CD4-positive, CD25-positive, alpha-beta regulatory T cell (primary cell): ENCODE results near the gene DNAH8. TPM values are rescaled to one million over a fixed set of nuclear protein-coding genes. Genes with fewer than 3 reads are reported as not detected.
"Not testable (repeated sequence)": the region's sequence is repeated elsewhere in the genome, so short reads cannot be mapped to it uniquely, and the experiment has no call there.

ENCODE experiments used
- ATAC-seq, 2 donors: fragments of 150-1000 bp; cut with Tn5 transposase; one replicate each; pipeline ENCODE4 v1.10.0; 2021; ENCODE audit warnings: low read depth in 2 of 2, moderate number of reproducible peaks in 2 of 2, moderate library complexity in 1 of 2
- DNase-seq, 3 donors: peaks; one replicate each; pipeline versions ENCODE4 v3.0.0 to v3.0.0-alpha.2; 2012 to 2022; ENCODE audit warnings: mixed read lengths in 1 of 3
- H3K27ac ChIP-seq: one replicate; pipeline ENCODE4 v1.7.0; 2013; ENCODE audit warnings: mild to moderate bottlenecking, low read length; ENCODE audit not compliant: insufficient read depth, poor library complexity, severe bottlenecking
- H3K27me3 ChIP-seq: one replicate; pipeline ENCODE4 v1.7.0; 2013; ENCODE audit warnings: low read length; ENCODE audit not compliant: control insufficient read depth, insufficient read depth
- H3K36me3 ChIP-seq: one replicate; pipeline ENCODE4 v1.7.0; 2013; ENCODE audit warnings: mild to moderate bottlenecking, low read length, moderate library complexity; ENCODE audit not compliant: control insufficient read depth, insufficient read depth
- H3K4me1 ChIP-seq: 2 replicates; pipeline ENCODE4 v1.7.0; 2013; ENCODE audit warnings: mild to moderate bottlenecking, low read length; ENCODE audit not compliant: insufficient read depth, control insufficient read depth, poor library complexity, severe bottlenecking
- H3K4me3 ChIP-seq: one replicate; pipeline ENCODE4 v1.7.0; 2013; ENCODE audit warnings: low read depth, mild to moderate bottlenecking, low read length, moderate library complexity
- H3K9me3 ChIP-seq, 2 experiments: 1 replicate in 1 of 2; 2 replicates in 1 of 2; pipeline ENCODE4 v1.7.0; 2013; ENCODE audit warnings: low read length in 2 of 2, mild to moderate bottlenecking in 1 of 2, moderate library complexity in 1 of 2; ENCODE audit not compliant: control insufficient read depth in 2 of 2
- H3K27ac Mint-ChIP-seq, 3 donors: one replicate each; pipeline ENCODE4 v1.8.0; 2020 to 2022; ENCODE audit warnings: mild to moderate bottlenecking in 3 of 3, mixed read lengths in 3 of 3, moderate library complexity in 2 of 3
- H3K27me3 Mint-ChIP-seq: one replicate; pipeline ENCODE4 v1.8.0; 2022; ENCODE audit warnings: mild to moderate bottlenecking, mixed read lengths
- H3K36me3 Mint-ChIP-seq: one replicate; pipeline ENCODE4 v1.8.0; 2020; ENCODE audit warnings: mixed read lengths
- H3K4me1 Mint-ChIP-seq, 4 donors: one replicate each; pipeline ENCODE4 v1.8.0; 2020 to 2022; ENCODE audit warnings: mixed read lengths in 4 of 4, mild to moderate bottlenecking in 1 of 4
- H3K4me3 Mint-ChIP-seq, 4 donors: one replicate each; pipeline ENCODE4 v1.8.0; 2020 to 2022; ENCODE audit warnings: mild to moderate bottlenecking in 4 of 4, mixed read lengths in 4 of 4, moderate library complexity in 3 of 4
- H3K9me3 Mint-ChIP-seq, 7 donors: one replicate each; pipeline ENCODE4 v1.8.0; 2020 to 2022; ENCODE audit warnings: mixed read lengths in 7 of 7, mild to moderate bottlenecking in 3 of 7, moderate library complexity in 2 of 7
- polyA plus RNA-seq, 4 donors: library from polyadenylated mRNA; unstranded; fragments of 300-500 nt; fragmentation: Illumina TruSeq; gene quantifications; one replicate each; pipeline ENCODE4 v1.2.3, GENCODE V29; 2021
- total RNA-seq: library from RNA; stranded (reverse); gene quantifications from one replicate; pipeline ENCODE4 v1.2.3, GENCODE V29; 2022

The DNAH8 gene
- total and polyA plus RNA-seq, 5 donors from 2014 or later, result 0.05 to 1.2 (median 0.57) TPM

- no peak overlapping the region for H3K27ac Mint-ChIP-seq
- Histone ChIP-seq H3K4me1 (no peaks in the 10 kb centered on the region), H3K9me3 (no peaks in the 10 kb centered on the region), H3K27me3 (no peaks in the 10 kb centered on the region), H3K36me3 (peaks cover 11% of the 10 kb centered on the region), H3K27ac (no peak overlapping the region), H3K4me3 (no peak overlapping the region)
- DNase-seq (no peak), ATAC-seq (no peak)
- H3K4me3 Mint-ChIP-seq, result no peak overlapping the region
- H3K9me3 Mint-ChIP-seq, result no peaks in the 10 kb centered on the region
- no peaks in the 10 kb centered on the region for H3K27me3 Mint-ChIP-seq
- peaks cover 9% of the 10 kb centered on the region for H3K36me3 Mint-ChIP-seq
- H3K4me1 Mint-ChIP-seq, result peaks cover 0 to 39% (median 19%) of the 10 kb centered on the region in 4 donors
These were observed 26.5 kb upstream of the DNAH8 start for GRCh38 chr6:38688579-38689087.

GRCh38 chr6:38695227-38695900, 19.7 kb upstream of the DNAH8 start:
- no peak for ATAC-seq
- H3K27ac Mint-ChIP-seq, result peak overlapping the region in 1 of 3 donors; percentile 6

GRCh38 chr6:38695933-38696332, 19.2 kb upstream of the DNAH8 start:
- no peak overlapping the region for H3K4me3 Mint-ChIP-seq
- no peak for DNase-seq
- H3K36me3 Mint-ChIP-seq, result peaks cover 20% of the 10 kb centered on the region
- H3K4me1 ChIP-seq, result no peaks in the 10 kb centered on the region
- H3K27me3 Mint-ChIP-seq, result no peaks in the 10 kb centered on the region
- peaks cover 0 to 19% (median 2%) of the 10 kb centered on the region in 7 donors for H3K9me3 Mint-ChIP-seq
- no peak overlapping the region for H3K4me3 ChIP-seq
- peaks cover 34 to 47% (median 36%) of the 10 kb centered on the region in 4 donors for H3K4me1 Mint-ChIP-seq
- peak overlapping the region in 1 of 3 donors; percentile 1 for H3K27ac Mint-ChIP-seq
- no peaks in the 10 kb centered on the region for H3K36me3 ChIP-seq
- peaks cover 0 to 5% of the 10 kb centered on the region in 2 experiments for H3K9me3 ChIP-seq
- no peaks in the 10 kb centered on the region for H3K27me3 ChIP-seq
- H3K27ac ChIP-seq, result no peak overlapping the region
- ATAC-seq, result no peak

More at GRCh38 chr6:38695227-38695900, 19.7 kb upstream of the DNAH8 start:
- Histone ChIP-seq H3K36me3 (no peaks in the 10 kb centered on the region), H3K9me3 (peaks cover 0 to 4% of the 10 kb centered on the region in 2 experiments), H3K4me1 (no peaks in the 10 kb centered on the region), H3K27ac (no peak overlapping the region), H3K27me3 (no peaks in the 10 kb centered on the region), H3K4me3 (no peak overlapping the region)
- Mint-ChIP-seq H3K4me3 (no peak overlapping the region), H3K9me3 (peaks cover 0 to 17% (median 2%) of the 10 kb centered on the region in 7 donors), H3K36me3 (peaks cover 20% of the 10 kb centered on the region), H3K27me3 (no peaks in the 10 kb centered on the region), H3K4me1 (peaks cover 34 to 42% (median 35%) of the 10 kb centered on the region in 4 donors)
- no peak for DNase-seq

GRCh38 chr6:38696345-38696744, 18.8 kb upstream of the DNAH8 start:
- H3K36me3 Mint-ChIP-seq, result peaks cover 19% of the 10 kb centered on the region

GRCh38 chr6:38697846-38698245, 17.3 kb upstream of the DNAH8 start:
- Histone ChIP-seq H3K27me3 (no peaks in the 10 kb centered on the region), H3K9me3 (peaks cover 0 to 5% of the 10 kb centered on the region in 2 experiments), H3K36me3 (no peaks in the 10 kb centered on the region), H3K4me3 (no peak overlapping the region), H3K4me1 (no peaks in the 10 kb centered on the region), H3K27ac (no peak overlapping the region)
- peaks cover 30 to 56% (median 44%) of the 10 kb centered on the region in 4 donors for H3K4me1 Mint-ChIP-seq
- no peaks in the 10 kb centered on the region for H3K27me3 Mint-ChIP-seq
- ATAC-seq (no peak), DNase-seq (no peak)
- H3K9me3 Mint-ChIP-seq, result peaks cover 0 to 24% (median 4%) of the 10 kb centered on the region in 7 donors
- H3K27ac Mint-ChIP-seq, result no peak overlapping the region
- H3K36me3 Mint-ChIP-seq, result peaks cover 19% of the 10 kb centered on the region
- H3K4me3 Mint-ChIP-seq, result no peak overlapping the region

More at GRCh38 chr6:38696345-38696744, 18.8 kb upstream of the DNAH8 start:
- Mint-ChIP-seq H3K4me3 (no peak overlapping the region), H3K27me3 (no peaks in the 10 kb centered on the region), H3K4me1 (peaks cover 34 to 51% (median 38%) of the 10 kb centered on the region in 4 donors), H3K9me3 (peaks cover 0 to 19% (median 2%) of the 10 kb centered on the region in 7 donors), H3K27ac (no peak overlapping the region)
- H3K27ac ChIP-seq, result no peak overlapping the region
- H3K36me3 ChIP-seq, result no peaks in the 10 kb centered on the region
- H3K27me3 ChIP-seq, result no peaks in the 10 kb centered on the region
- peaks cover 0 to 5% of the 10 kb centered on the region in 2 experiments for H3K9me3 ChIP-seq
- H3K4me3 ChIP-seq, result no peak overlapping the region
- ATAC-seq, result no peak
- DNase-seq, result no peak
- no peaks in the 10 kb centered on the region for H3K4me1 ChIP-seq

GRCh38 chr6:38699702-38700101, 15.4 kb upstream of the DNAH8 start:
- H3K36me3 Mint-ChIP-seq, result peaks cover 16% of the 10 kb centered on the region
- not testable (repeated sequence) for H3K4me1 ChIP-seq

GRCh38 chr6:38701551-38701950, 13.6 kb upstream of the DNAH8 start:
- H3K36me3 ChIP-seq, result no peaks in the 10 kb centered on the region
- H3K27me3 Mint-ChIP-seq, result peaks cover 14% of the 10 kb centered on the region
- peak overlapping the region in 1 of 3 donors; percentile 85 for H3K27ac Mint-ChIP-seq
- H3K4me3 ChIP-seq, result peak overlapping the region; percentile 30
- H3K4me3 Mint-ChIP-seq, result peak overlapping the region; percentile 46 to 94 (median 88)
- peaks cover 16% of the 10 kb centered on the region for H3K36me3 Mint-ChIP-seq
- peaks cover 0 to 5% of the 10 kb centered on the region in 2 experiments for H3K9me3 ChIP-seq
- peaks cover 2% of the 10 kb centered on the region for H3K27me3 ChIP-seq
- H3K4me1 Mint-ChIP-seq, result peaks cover 16 to 52% (median 33%) of the 10 kb centered on the region in 4 donors
- DNase-seq, result no peak
- H3K27ac ChIP-seq, result no peak overlapping the region
- H3K4me1 ChIP-seq, result no peaks in the 10 kb centered on the region
- no peak for ATAC-seq
- H3K9me3 Mint-ChIP-seq, result peaks cover 0 to 24% (median 4%) of the 10 kb centered on the region in 7 donors

More at GRCh38 chr6:38699702-38700101, 15.4 kb upstream of the DNAH8 start:
- H3K27ac ChIP-seq, DNase-seq, H3K27ac Mint-ChIP-seq, H3K27me3 ChIP-seq, H3K9me3 ChIP-seq, ATAC-seq, H3K4me3 ChIP-seq, H3K27me3 Mint-ChIP-seq, H3K36me3 ChIP-seq: not testable (repeated sequence)
- Mint-ChIP-seq H3K4me3 (peak overlapping the region in 1 of 4 donors; percentile 15), H3K9me3 (peaks cover 0 to 24% (median 4%) of the 10 kb centered on the region in 7 donors), H3K4me1 (peaks cover 26 to 60% (median 44%) of the 10 kb centered on the region in 4 donors)
